ENCODE results near the gene CADM2. TPM values are rescaled to one million over a fixed set of nuclear protein-coding genes. Genes with fewer than 3 reads are reported as not detected.

CADM2 gene
- total RNA-seq, 1 experiment from 2014 or later = 10.9 TPM

GRCh38 chr3:85360742-85361387 lies 402.1 kb downstream of the CADM2 start:
- Histone ChIP-seq H3K4ac (ENCODE audit: low read depth, low read length) (no peak overlapping the region), H4K5ac (ENCODE audit: insufficient read length, low read depth, low read length) (no peak overlapping the region), H3K9ac (ENCODE audit: extremely low read depth, insufficient read length, low read length) (no peak overlapping the region), H3K9me3 (ENCODE audit: control insufficient read depth, low read depth, low read length) (no peaks in the 10 kb centered on the region), H3K23me2 (ENCODE audit: insufficient read length, low read depth, low read length, poor library complexity, severe bottlenecking) (no peaks in the 10 kb centered on the region), H4K20me1 (ENCODE audit: control insufficient read depth, insufficient read depth, insufficient read length) (no peaks in the 10 kb centered on the region), H3K79me1 (ENCODE audit: insufficient read depth, low read depth, low read length, poor library complexity, severe bottlenecking) (no peaks in the 10 kb centered on the region), H2BK120ac (ENCODE audit: low read depth, low read length, poor library complexity, severe bottlenecking) (no peak overlapping the region), H2AFZ (ENCODE audit: low read length) (no peak overlapping the region), H3K23ac (ENCODE audit: insufficient read length, low read depth, low read length) (no peak overlapping the region), H3K56ac (ENCODE audit: insufficient read length, low read depth, low read length) (no peak overlapping the region), H2AK5ac (ENCODE audit: insufficient read length, low read length) (no peak overlapping the region), H2BK20ac (ENCODE audit: low read depth, low read length, poor library complexity, severe bottlenecking) (no peak overlapping the region), H2BK12ac (ENCODE audit: insufficient read length, low read depth, low read length) (no peak overlapping the region), H3K4me1 (ENCODE audit: insufficient read depth, low read length) (no peaks in the 10 kb centered on the region), H3K27ac (ENCODE audit: insufficient read length, low read depth, low read length) (no peak overlapping the region), H3T11ph (ENCODE audit: low read length) (no peak overlapping the region), H3K79me2 (ENCODE audit: insufficient read depth, low read length) (no peaks in the 10 kb centered on the region), H4K8ac (replicated peaks; ENCODE audit: insufficient read length, low read depth, low read length) (no peak overlapping the region), H3K18ac (ENCODE audit: insufficient read length, low read depth, low read length) (no peak overlapping the region), H4K91ac (ENCODE audit: insufficient read length, low read depth, low read length) (no peak overlapping the region), H3K4me2 (ENCODE audit: insufficient read depth, insufficient read length, low read length) (no peak overlapping the region), H2BK15ac (ENCODE audit: low read depth, low read length) (no peak overlapping the region), H2BK5ac (ENCODE audit: insufficient read length, low read length) (no peak overlapping the region), H3K14ac (ENCODE audit: insufficient read depth, low read length) (no peak overlapping the region), H3K27me3 (ENCODE audit: insufficient read depth, low read length) (no peaks in the 10 kb centered on the region)
- Mint-ChIP-seq H3K27me3 (ENCODE audit: low read depth) (no peaks in the 10 kb centered on the region), H3K27ac (no peak overlapping the region), H3K9me3 (no peaks in the 10 kb centered on the region), H3K36me3 (ENCODE audit: insufficient read depth in 1 of 3, low read depth in 3 of 3) (no peaks in the 10 kb centered on the region), H3K4me3 (no peak overlapping the region), H3K4me1 (peaks cover 2 to 3% of the 10 kb centered on the region in 2 experiments)
- peak; percentile 78 for DNase-seq
- WGBS (ENCODE audit: extremely low coverage, insufficient read length, low lambda C conversion rate) = no CpG with 5 or more reads among the region's 6 CpGs
- peak; percentile 85 for TF ChIP-seq CTCF (conservative IDR thresholded peaks at IDR 0.05)

All from H9 (cell line).